A549 (cell line): ENCODE measurements around the gene EPHA5. TPM values are rescaled to one million over a fixed set of nuclear protein-coding genes. Genes with fewer than 3 reads are reported as not detected.

Experiments
- ATAC-seq, 2 experiments: fragments of 200-7000 bp in 1 of 2; fragments of >200 bp in 1 of 2; cut with Nextera tagmentation in 1 of 2; cut with Tn5 transposase in 1 of 2; 3 replicates each; pipeline versions ENCODE4 v1.8.0 to v1.9.1; 2018 to 2020; ENCODE audit warnings: mild to moderate bottlenecking in 1 of 2, moderate library complexity in 1 of 2
- CTCF ChIA-PET: fragments of 300-600 bp; sonication (Branson Sonifier 250); formaldehyde crosslinking; extraction: SDS; loops from one replicate; lab custom pipeline; 2021; ENCODE audit warnings: antibody characterized with exemption, inconsistent platforms; lab: Yijun Ruan, JAX
- POLR2A ChIA-PET: fragments of 350-600 bp; formaldehyde crosslinking; extraction: SDS; loops from one replicate; lab custom pipeline; 2021; ENCODE audit warnings: antibody characterized with exemption, inconsistent platforms; lab: Yijun Ruan, JAX
- DNase-seq, 2 experiments: peaks; one replicate each; pipeline versions ENCODE4 v3.0.0 to v3.0.0-alpha.2; 2011 to 2016; ENCODE audit warnings: low read depth in 1 of 2, low spot score in 1 of 2
- FAIRE-seq: peaks from 2 replicates; lab custom pipeline; 2011; peaks lifted over from hg19 to GRCh38; lab: Jason Lieb, UNC
- H3K27ac ChIP-seq, 2 experiments: fragments of >200 bp; sonication (Bioruptor Twin); formaldehyde crosslinking; 3 replicates each; pipeline ENCODE4 v1.5.1; 2016 to 2017
- H3K4me1 ChIP-seq: fragments of >200 bp; sonication (Bioruptor Twin); formaldehyde crosslinking; 3 replicates; pipeline ENCODE4 v1.6.1; 2016
- H3K4me2 ChIP-seq: fragments of >200 bp; sonication (Bioruptor Twin); formaldehyde crosslinking; 3 replicates; pipeline ENCODE4 v1.6.1; 2016
- H3K4me3 ChIP-seq: fragments of >200 bp; sonication (Bioruptor Twin); formaldehyde crosslinking; 3 replicates; pipeline ENCODE4 v1.5.1; 2016
- H3K9me3 ChIP-seq: fragments of >200 bp; sonication (Bioruptor Twin); formaldehyde crosslinking; 3 replicates; pipeline ENCODE4 v1.6.1; 2016
- CBX8 ChIP-seq: fragments of 200-600 bp; sonication (generic); IDR thresholded peaks from 2 replicates; pipeline ENCODE4 v1.6.1; 2016
- CHD4 ChIP-seq: fragments of 200-600 bp; sonication (generic); IDR thresholded peaks from 2 replicates; pipeline ENCODE4 v1.6.1; 2016; ENCODE audit warnings: antibody characterized with exemption, mild to moderate bottlenecking, borderline replicate concordance
- E2F6 ChIP-seq: IDR thresholded peaks from 2 replicates; pipeline ENCODE4 v1.6.1; 2012; ENCODE audit warnings: low read depth, borderline replicate concordance
- EP300 ChIP-seq, 2 experiments: fragments of >200 bp; sonication (Bioruptor Twin); formaldehyde crosslinking; IDR thresholded peaks; 2 replicates in 1 of 2; 3 replicates in 1 of 2; pipeline ENCODE4 v1.6.1; 2016 to 2017
- ESRRA ChIP-seq: fragments of 150-350 bp; IDR thresholded peaks from 2 replicates; pipeline ENCODE4 v1.6.1; 2014; ENCODE audit warnings: mild to moderate bottlenecking, low read length, borderline replicate concordance
- GATA3 ChIP-seq: IDR thresholded peaks from 2 replicates; pipeline ENCODE4 v1.6.1; 2012; ENCODE audit warnings: borderline replicate concordance
- HDAC2 ChIP-seq: fragments of 200-600 bp; sonication (generic); IDR thresholded peaks from 2 replicates; pipeline ENCODE4 v1.6.1; 2016
- HOXA7 ChIP-seq: fragments of 250-450 bp; sonication (Bioruptor Pico); IDR thresholded peaks from 2 replicates; pipeline ENCODE4 v1.5.0; 2020; ENCODE audit warnings: mild to moderate bottlenecking, moderate library complexity
- KDM5A ChIP-seq: fragments of 200-600 bp; sonication (generic); IDR thresholded peaks from 2 replicates; pipeline ENCODE4 v1.6.1; 2016; ENCODE audit warnings: antibody characterized with exemption, mild to moderate bottlenecking
- MAZ ChIP-seq: fragments of 150-350 bp; IDR thresholded peaks from 2 replicates; pipeline ENCODE4 v1.6.1; 2014; ENCODE audit warnings: antibody characterized with exemption, low read depth, low read length, borderline replicate concordance
- MYC ChIP-seq: IDR thresholded peaks from 2 replicates; pipeline ENCODE4 v1.6.1; 2012; ENCODE audit warnings: mild to moderate bottlenecking, inconsistent platforms, low read length, improper control_type of control experiment, borderline replicate concordance
- NFE2L2 ChIP-seq: fragments of 150-350 bp; conservative IDR thresholded peaks from 2 replicates; pipeline ENCODE4 v1.6.1; 2014; ENCODE audit warnings: low read length
- NR3C1 ChIP-seq: fragments of >200 bp; sonication (Bioruptor Twin); formaldehyde crosslinking; IDR thresholded peaks from 3 replicates; pipeline ENCODE4 v1.6.1; 2017
- PHF8 ChIP-seq: fragments of 200-600 bp; sonication (generic); IDR thresholded peaks from 2 replicates; pipeline ENCODE4 v1.6.1; 2016; ENCODE audit warnings: low read depth, mild to moderate bottlenecking, antibody characterized with exemption, moderate library complexity, borderline replicate concordance
- POLR2AphosphoS2 ChIP-seq: conservative IDR thresholded peaks from 2 replicates; pipeline ENCODE4 v1.6.1; 2012; ENCODE audit warnings: low read length, improper control_type of control experiment, inconsistent platforms
- RARB ChIP-seq: fragments of 250-450 bp; sonication (Bioruptor Pico); IDR thresholded peaks from 2 replicates; pipeline ENCODE4 v1.8.0; 2021; ENCODE audit warnings: mild to moderate bottlenecking, moderate library complexity
- RCOR1 ChIP-seq: fragments of 150-350 bp; IDR thresholded peaks from 2 replicates; pipeline ENCODE4 v1.6.1; 2014; ENCODE audit warnings: antibody characterized with exemption, low read length, low read depth
- RFX5 ChIP-seq: fragments of 450-650 bp; IDR thresholded peaks from 2 replicates; pipeline ENCODE4 v1.7.1; 2014; ENCODE audit warnings: antibody characterized with exemption, mild to moderate bottlenecking, moderate library complexity
- RNF2 ChIP-seq: fragments of 200-600 bp; sonication (generic); IDR thresholded peaks from 2 replicates; pipeline ENCODE4 v1.6.1; 2016; ENCODE audit warnings: low read depth, mild to moderate bottlenecking, antibody characterized with exemption, moderate library complexity, borderline replicate concordance
- USF2 ChIP-seq: fragments of 450-650 bp; IDR thresholded peaks from 2 replicates; pipeline ENCODE4 v1.6.1; 2014; ENCODE audit warnings: antibody characterized with exemption
- ZNF302 ChIP-seq: fragments of 250-450 bp; sonication (Bioruptor Pico); IDR thresholded peaks from 2 replicates; pipeline ENCODE4 v1.9.0; 2021; ENCODE audit warnings: inconsistent platforms, mild to moderate bottlenecking, moderate library complexity
- ZSCAN20 ChIP-seq: fragments of 250-450 bp; sonication (Bioruptor Pico); IDR thresholded peaks from 2 replicates; pipeline ENCODE4 v1.8.0; 2022; ENCODE audit warnings: mild to moderate bottlenecking, moderate library complexity
- WGBS: methylation state at CpG from one replicate; pipeline ENCODE4 v1.1.6; 2017; ENCODE audit errors: missing lambda C conversion rate; 5-methylcytosine and 5-hydroxymethylcytosine counted together
- polyA minus RNA-seq: library from RNA; depleted of rRNA, polyadenylated mRNA; stranded (reverse); fragments of >200 nt; gene quantifications from 2 replicates; pipeline ENCODE4 v1.2.3, GENCODE V29; 2011; rRNA and poly(A)+ RNA removed
- polyA plus RNA-seq, 4 experiments: library from polyadenylated mRNA; depleted of rRNA in 3 of 4; stranded (reverse); fragments of >200 nt; fragmentation: RNase III in 1 of 4; extraction: RNeasy Plus Mini Kit Qiagen cat#74134 plus additional on column Dnase treatment in 1 of 4; gene quantifications; 2 replicates in 3 of 4; 3 replicates in 1 of 4; pipeline ENCODE4 v1.2.3, GENCODE V29; 2011 to 2017
- TF ChIP-seq, protein P1 (sequence below): IDR thresholded peaks from 2 replicates; pipeline ENCODE4 v1.6.1; 2012
- TF ChIP-seq, protein P2 (sequence below): fragments of >200 bp; sonication (Bioruptor Twin); formaldehyde crosslinking; IDR thresholded peaks from 3 replicates; pipeline ENCODE4 v1.6.1; 2016
- TF ChIP-seq, protein P3 (sequence below): fragments of 150-350 bp; IDR thresholded peaks from 2 replicates; pipeline ENCODE4 v1.6.1; 2014; ENCODE audit warnings: low read depth, mild to moderate bottlenecking, low read length
- TF ChIP-seq, protein P4 (sequence below): fragments of 200-600 bp; sonication (generic); IDR thresholded peaks from 2 replicates; pipeline ENCODE4 v1.6.1; 2016; ENCODE audit warnings: antibody characterized with exemption, mild to moderate bottlenecking, moderate library complexity

Gene EPHA5
- polyA plus RNA-seq (2011; rRNA removed) (0.97 and 1.1 TPM in 2 replicates), polyA plus RNA-seq (2017; fragmentation: RNase III; extraction: RNeasy Plus Mini Kit Qiagen cat#74134 plus additional on column Dnase treatment) (0.81 to 0.96 TPM (median 0.91 TPM) in 3 replicates), polyA minus RNA-seq (1.4 and 1.8 TPM in 2 replicates)
- polyA plus RNA-seq (2012; cell fraction: cytosol; rRNA removed): 0.17 and 0.23 TPM in 2 replicates
- 0.25 and 0.44 TPM in 2 replicates for polyA plus RNA-seq (2012; cell fraction: nucleus; rRNA removed)

DNA sequence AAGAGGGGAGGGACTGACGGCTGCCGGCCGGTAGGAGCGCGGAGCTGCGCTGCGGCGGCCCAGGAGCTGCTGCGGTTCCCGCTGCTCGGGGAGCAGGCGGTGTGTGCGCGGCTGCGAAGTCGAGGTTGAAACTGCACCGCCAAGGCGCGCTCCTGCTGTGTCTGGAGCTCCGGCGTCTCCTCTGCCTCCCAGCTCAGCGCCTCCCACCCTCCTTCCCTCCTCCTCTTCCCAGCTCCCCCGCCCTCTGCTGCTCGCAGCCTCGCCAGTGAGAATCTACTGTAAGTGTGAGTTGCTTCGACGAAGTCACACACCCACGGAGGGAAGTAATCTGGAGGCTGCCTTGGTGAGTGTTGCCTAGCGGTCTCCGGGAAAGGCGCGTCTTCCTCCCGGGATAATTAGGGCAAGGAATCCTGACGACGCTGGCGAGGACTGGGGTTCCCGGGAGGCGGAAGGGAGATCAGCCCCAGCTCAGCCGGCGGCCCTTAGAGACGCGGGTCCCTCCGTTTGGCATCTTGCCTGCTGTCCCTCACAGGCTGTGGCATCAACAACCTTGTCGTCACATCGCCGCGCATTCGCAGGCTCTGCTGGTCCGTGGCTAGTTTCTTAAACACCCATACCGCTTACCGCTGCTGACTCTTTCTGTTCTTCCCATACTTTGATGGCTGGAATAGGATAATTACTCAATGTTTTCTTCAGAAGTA lies at the start of gene EPHA5:
TSS of gene EPHA5 (minus strand) at position 159 of the 701 bp plus-strand sequence. CDS start 747 bp downstream, outside the sequence.
- POLR2A ChIA-PET: interaction anchor here (0.7 kb wide), 1 partner anchor 895 kb away, joined by 4 read pairs; no protein-coding TSS in a partner anchor
- Histone ChIP-seq H3K4me3 (peak within 1 kb of the TSS; percentile 58), H3K4me2 (peak within 1 kb of the TSS; percentile 99), H3K4me1 (0 out of 3 replicates have a peak, but pooled peaks cover 10% of the 10 kb centered on the region), H3K27ac (peak within 1 kb of the TSS; percentile 48 to 81), H3K9me3 (no peaks in the 10 kb centered on the region)
- ATAC-seq (peak; percentile 92), FAIRE-seq (no peak), DNase-seq (peak in 1 of 2 experiments; percentile 79)
- no peak for TF ChIP-seq CHD4
- TF ChIP-seq HDAC2: no peak
- TF ChIP-seq EP300 (IDR thresholded peaks at IDR 0.05): no peak
- no peak for TF ChIP-seq NFE2L2
- TF ChIP-seq HOXA7 (CRISPR knock-in tag): no peak
- TF ChIP-seq MYC: no peak
- TF ChIP-seq, protein P1, sequence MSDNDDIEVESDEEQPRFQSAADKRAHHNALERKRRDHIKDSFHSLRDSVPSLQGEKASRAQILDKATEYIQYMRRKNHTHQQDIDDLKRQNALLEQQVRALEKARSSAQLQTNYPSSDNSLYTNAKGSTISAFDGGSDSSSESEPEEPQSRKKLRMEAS: peak; percentile 35; the same call in 1 of the 2 replicates
- peak; percentile 81 for TF ChIP-seq E2F6
- TF ChIP-seq RFX5: no peak
- no peak for TF ChIP-seq GATA3
- no peak for TF ChIP-seq ZNF302 (CRISPR knock-in tag)
- no peak for TF ChIP-seq POLR2AphosphoS2
- no peak for TF ChIP-seq ESRRA
- TF ChIP-seq CBX8: no peak
- no peak for TF ChIP-seq USF2
- under 1% methylated on average over 30 of the region's 51 CpGs for WGBS
- CTCF ChIA-PET: interaction anchor here (1.5 kb wide), 1 partner anchor 13 kb away, joined by 3 read pairs; no protein-coding TSS in a partner anchor

- FAIRE-seq (no peak), ATAC-seq (no peak), DNase-seq (no peak)
- TF ChIP-seq NR3C1 (no peak), ESRRA (no peak), ZSCAN20 (CRISPR knock-in tag) (no peak), RARB (CRISPR knock-in tag) (no peak), MAZ (no peak), RNF2 (no peak), KDM5A (no peak), ZNF302 (CRISPR knock-in tag) (no peak), PHF8 (no peak), USF2 (no peak), RCOR1 (no peak)
- TF ChIP-seq, protein P1: no peak
- TF ChIP-seq, protein P2, sequence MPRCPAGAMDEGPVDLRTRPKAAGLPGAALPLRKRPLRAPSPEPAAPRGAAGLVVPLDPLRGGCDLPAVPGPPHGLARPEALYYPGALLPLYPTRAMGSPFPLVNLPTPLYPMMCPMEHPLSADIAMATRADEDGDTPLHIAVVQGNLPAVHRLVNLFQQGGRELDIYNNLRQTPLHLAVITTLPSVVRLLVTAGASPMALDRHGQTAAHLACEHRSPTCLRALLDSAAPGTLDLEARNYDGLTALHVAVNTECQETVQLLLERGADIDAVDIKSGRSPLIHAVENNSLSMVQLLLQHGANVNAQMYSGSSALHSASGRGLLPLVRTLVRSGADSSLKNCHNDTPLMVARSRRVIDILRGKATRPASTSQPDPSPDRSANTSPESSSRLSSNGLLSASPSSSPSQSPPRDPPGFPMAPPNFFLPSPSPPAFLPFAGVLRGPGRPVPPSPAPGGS: no peak
- TF ChIP-seq, protein P3, sequence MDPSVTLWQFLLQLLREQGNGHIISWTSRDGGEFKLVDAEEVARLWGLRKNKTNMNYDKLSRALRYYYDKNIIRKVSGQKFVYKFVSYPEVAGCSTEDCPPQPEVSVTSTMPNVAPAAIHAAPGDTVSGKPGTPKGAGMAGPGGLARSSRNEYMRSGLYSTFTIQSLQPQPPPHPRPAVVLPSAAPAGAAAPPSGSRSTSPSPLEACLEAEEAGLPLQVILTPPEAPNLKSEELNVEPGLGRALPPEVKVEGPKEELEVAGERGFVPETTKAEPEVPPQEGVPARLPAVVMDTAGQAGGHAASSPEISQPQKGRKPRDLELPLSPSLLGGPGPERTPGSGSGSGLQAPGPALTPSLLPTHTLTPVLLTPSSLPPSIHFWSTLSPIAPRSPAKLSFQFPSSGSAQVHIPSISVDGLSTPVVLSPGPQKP: no peak
- TF ChIP-seq, protein P4, sequence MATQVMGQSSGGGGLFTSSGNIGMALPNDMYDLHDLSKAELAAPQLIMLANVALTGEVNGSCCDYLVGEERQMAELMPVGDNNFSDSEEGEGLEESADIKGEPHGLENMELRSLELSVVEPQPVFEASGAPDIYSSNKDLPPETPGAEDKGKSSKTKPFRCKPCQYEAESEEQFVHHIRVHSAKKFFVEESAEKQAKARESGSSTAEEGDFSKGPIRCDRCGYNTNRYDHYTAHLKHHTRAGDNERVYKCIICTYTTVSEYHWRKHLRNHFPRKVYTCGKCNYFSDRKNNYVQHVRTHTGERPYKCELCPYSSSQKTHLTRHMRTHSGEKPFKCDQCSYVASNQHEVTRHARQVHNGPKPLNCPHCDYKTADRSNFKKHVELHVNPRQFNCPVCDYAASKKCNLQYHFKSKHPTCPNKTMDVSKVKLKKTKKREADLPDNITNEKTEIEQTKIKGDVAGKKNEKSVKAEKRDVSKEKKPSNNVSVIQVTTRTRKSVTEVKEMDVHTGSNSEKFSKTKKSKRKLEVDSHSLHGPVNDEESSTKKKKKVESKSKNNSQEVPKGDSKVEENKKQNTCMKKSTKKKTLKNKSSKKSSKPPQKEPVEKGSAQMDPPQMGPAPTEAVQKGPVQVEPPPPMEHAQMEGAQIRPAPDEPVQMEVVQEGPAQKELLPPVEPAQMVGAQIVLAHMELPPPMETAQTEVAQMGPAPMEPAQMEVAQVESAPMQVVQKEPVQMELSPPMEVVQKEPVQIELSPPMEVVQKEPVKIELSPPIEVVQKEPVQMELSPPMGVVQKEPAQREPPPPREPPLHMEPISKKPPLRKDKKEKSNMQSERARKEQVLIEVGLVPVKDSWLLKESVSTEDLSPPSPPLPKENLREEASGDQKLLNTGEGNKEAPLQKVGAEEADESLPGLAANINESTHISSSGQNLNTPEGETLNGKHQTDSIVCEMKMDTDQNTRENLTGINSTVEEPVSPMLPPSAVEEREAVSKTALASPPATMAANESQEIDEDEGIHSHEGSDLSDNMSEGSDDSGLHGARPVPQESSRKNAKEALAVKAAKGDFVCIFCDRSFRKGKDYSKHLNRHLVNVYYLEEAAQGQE: no peak
- ChIA-PET CTCF (no interaction called here), POLR2A (no interaction called here)
- WGBS: 35% methylated on average over 2 of the region's 2 CpGs
- H3K9me3 ChIP-seq: no peaks in the 10 kb centered on the region
- H3K4me2 ChIP-seq: no peak overlapping the region
- H3K4me1 ChIP-seq: no peaks in the 10 kb centered on the region
- no peak overlapping the region for H3K27ac ChIP-seq
- no peak overlapping the region for H3K4me3 ChIP-seq
Observed at GRCh38 chr4:65719635-65720034, 49.3 kb upstream of the EPHA5 start.
